GM23338 (cell line): ENCODE measurements around the gene KLRF2.

Experiments
- CREB1 ChIP-seq: fragments of 250-450 bp; sonication (Bioruptor Pico); IDR thresholded peaks from 2 replicates; pipeline ENCODE4 v1.5.0; 2020; ENCODE audit warnings: low read depth, mild to moderate bottlenecking, moderate library complexity
- CTCF ChIP-seq, 2 experiments: fragments of 200-600 bp in 1 of 2; sonication (generic) in 1 of 2; conservative IDR thresholded peaks; 2 replicates each; pipeline versions ENCODE4 v1.5.1 to v1.6.1; 2016 to 2017; ENCODE audit warnings: antibody characterized with exemption in 2 of 2, low read depth in 2 of 2, mild to moderate bottlenecking in 2 of 2, moderate library complexity in 1 of 2
- ETS1 ChIP-seq: IDR thresholded peaks from 2 replicates; pipeline ENCODE4 v1.6.1; 2016; ENCODE audit warnings: antibody characterized with exemption
- EZH2phosphoT487 ChIP-seq: fragments of 200-600 bp; sonication (generic); IDR thresholded peaks from one replicate; pipeline ENCODE4 v1.8.1; 2018; ENCODE audit warnings: antibody characterized with exemption; ENCODE audit not compliant: unreplicated experiment
- JUNB ChIP-seq: IDR thresholded peaks from one replicate; pipeline ENCODE4 v1.6.1; 2016; ENCODE audit warnings: antibody characterized with exemption; ENCODE audit not compliant: unreplicated experiment
- REST ChIP-seq: IDR thresholded peaks from one replicate; pipeline ENCODE4 v1.6.1; 2018; ENCODE audit warnings: antibody characterized with exemption; ENCODE audit not compliant: unreplicated experiment

- TF ChIP-seq REST (no peak), CTCF (conservative IDR thresholded peaks at IDR 0.05; ENCODE audit: low read depth in 2 of 2) (no peak), CREB1 (no peak), JUNB (no peak), ETS1 (no peak), EZH2phosphoT487 (no peak)
Measured at GRCh38 chr12:9920451-9920850, 39.2 kb downstream of the KLRF2 start.
